NCI-H748 (cell line): ENCODE data around the gene PLVAP.
A peak's percentile ranks its signal among the peaks of the same experiment; 100 is the strongest.

Source experiments
- DNase-seq: peaks from one replicate; lab custom pipeline; 2025; ENCODE audit not compliant: unreplicated experiment; lab: John Stamatoyannopoulos, UW

The PLVAP gene

GRCh38 chr19:17334414-17335409 is 42.4 kb downstream of the PLVAP start, which contains the start of gene ANO8:
Gene ANO8, minus strand, starts transcription at chr19:17334855. Its CDS starts 185 bp downstream, at chr19:17334670.
- DNase-seq: peak; percentile 95

DNA sequence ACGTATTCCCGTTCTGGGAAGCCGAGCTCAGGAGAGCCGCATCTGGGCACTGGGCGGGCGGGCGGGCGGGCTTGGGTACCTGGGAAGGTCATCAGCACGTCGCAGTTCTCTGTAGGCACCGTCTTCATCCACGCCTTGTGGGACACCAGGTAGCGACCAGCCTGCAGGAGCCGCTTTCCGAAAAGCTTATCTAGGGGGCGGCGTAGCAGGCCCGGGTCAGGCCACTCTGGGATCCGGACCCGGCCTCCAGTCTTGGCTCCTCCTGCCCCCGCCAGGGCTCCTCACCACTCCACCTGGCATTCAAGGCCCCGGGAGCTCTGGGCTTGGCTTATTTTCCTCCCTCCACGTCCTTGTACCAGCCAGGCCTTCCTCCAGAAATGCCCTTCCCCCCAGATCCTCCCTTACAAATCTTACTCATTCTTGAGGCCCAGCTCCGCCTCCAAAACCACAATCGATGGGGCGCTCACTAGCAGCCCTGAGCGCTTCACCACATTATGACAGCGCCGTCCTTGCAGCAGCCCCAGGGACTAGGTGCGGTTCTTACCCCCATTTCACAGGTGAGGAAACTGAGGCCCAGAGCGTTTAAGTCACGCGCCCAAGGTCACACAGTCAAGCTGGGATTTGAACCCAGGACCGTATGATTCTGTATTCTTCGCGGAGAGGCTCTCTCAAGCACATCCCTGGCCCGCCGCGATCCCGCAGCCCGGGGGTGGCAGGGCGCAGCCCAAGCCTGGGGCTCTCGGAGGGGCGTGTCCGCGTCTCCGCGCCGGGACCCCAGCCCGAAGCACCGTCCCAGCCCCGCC is 43.3 kb downstream of the PLVAP start:
- no peak for DNase-seq

DNA sequence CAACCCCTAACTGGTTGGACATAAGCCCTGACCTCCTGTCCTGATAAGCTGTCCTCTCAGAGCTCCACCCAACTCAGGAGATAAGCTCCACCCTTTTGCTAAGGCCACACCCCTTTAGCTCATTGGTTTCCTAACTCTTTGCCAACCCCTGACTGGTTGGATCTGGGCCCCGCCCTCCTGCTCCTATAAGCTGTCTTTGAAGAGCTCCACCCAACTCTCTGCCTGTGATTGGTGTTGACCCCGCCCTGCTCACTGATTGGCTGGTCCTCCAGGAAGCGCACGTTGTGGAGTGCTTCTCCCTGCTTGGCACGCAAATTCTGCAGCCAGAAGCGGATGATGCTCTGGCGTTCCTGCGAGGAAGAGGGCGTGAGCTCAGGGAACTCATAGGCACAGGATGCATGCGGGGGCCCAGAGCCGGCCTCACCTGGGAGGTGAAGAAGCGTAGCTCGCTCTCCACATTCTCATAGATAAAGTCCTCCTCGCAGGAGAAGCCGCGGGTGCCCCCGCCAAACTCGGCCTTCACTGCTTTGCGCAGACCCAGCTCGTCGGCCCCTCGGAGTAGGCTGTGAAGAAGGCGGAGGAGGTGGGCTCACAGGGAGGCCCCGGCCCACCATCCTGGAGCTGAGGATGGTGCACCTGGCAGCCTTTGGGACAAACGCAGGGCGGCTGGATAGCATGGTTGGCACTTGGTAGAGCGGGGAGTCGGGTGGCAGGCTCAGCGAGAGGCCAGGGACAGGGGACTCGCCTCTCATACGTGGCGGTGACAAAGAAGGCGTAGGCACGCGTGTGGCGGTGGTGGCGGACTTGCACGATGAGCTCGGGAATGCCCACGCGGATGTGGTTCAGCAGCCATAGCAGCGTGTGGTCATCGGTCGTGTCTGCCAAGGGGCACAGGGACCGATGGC is 44.2 kb downstream of the PLVAP start:
- DNase-seq: peak; percentile 70

GRCh38 chr19:17332360-17332676 is 44.8 kb downstream of the PLVAP start:
- DNase-seq: no peak

DNA sequence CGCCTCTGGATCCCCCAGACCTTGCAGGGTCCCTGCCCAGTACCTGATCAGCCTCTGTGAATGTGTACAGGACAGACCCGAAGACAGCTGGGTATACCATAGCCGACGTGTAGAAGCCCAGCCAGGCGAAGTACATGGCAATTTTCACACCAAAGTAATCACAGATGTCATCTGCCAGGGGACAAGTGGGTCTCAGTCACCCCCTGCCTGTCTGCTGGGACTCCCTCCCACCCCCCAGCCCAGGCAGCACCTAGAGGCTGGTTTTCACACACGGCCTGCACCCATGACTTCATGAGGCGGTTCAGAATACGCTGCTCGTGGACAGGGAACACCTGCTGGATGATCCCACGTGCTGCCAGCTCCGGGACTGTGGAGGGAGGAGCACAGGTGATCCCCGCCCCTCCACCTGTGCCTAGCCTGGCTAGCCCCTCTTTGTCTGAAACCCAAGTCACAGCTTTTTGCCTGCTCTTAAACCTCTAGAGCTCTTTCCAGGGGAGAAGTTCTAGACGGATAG is 46.0 kb downstream of the PLVAP start:
- DNase-seq: peak; percentile 18

GRCh38 chr19:17330262-17331044 is 46.7 kb downstream of the PLVAP start:
- no peak for DNase-seq

GRCh38 chr19:17329366-17330261 is 47.5 kb downstream of the PLVAP start:
- no peak for DNase-seq

DNA sequence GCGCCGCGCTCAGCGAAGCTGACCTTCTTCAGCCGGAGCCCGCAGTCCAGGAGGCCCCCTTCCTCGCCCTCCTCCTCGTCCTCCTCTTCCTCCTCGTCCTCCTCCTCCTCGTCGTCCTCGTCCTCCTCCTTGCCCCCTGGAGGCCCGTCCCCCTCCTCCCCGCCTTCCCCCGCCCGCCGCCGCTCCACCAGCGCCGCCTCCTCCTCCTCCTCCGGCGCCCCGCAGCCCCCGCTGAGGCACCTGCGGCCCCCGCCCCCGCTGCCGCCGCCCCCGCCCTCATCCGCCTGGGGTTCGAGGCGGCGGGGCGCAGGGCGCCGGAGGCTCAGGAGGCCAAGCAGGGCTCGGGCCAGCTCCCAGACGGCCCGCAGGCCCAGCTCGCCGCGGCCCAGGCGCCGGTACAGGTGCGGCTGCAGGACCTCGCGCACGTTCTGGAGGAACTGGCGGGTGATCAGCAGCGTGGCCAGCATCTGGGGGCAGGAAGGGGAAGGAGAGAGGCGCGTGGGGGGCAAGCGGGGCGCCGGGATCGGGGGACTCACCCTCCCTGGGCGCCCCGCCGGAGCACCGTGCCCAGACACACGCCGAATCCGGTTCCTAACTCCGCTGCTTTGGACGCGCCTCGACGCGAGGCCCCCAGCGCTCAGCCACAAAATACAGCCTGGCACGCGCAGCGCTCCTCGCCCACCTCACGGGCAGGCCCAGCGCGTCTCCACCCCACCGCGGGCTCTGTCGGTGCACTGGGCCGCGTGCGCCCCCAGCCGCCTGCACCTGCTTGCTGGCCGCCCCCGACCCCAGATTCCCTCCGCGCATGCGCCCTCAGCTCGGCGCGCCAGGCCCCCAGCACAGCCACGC is 48.4 kb downstream of the PLVAP start:
- no peak for DNase-seq

DNA sequence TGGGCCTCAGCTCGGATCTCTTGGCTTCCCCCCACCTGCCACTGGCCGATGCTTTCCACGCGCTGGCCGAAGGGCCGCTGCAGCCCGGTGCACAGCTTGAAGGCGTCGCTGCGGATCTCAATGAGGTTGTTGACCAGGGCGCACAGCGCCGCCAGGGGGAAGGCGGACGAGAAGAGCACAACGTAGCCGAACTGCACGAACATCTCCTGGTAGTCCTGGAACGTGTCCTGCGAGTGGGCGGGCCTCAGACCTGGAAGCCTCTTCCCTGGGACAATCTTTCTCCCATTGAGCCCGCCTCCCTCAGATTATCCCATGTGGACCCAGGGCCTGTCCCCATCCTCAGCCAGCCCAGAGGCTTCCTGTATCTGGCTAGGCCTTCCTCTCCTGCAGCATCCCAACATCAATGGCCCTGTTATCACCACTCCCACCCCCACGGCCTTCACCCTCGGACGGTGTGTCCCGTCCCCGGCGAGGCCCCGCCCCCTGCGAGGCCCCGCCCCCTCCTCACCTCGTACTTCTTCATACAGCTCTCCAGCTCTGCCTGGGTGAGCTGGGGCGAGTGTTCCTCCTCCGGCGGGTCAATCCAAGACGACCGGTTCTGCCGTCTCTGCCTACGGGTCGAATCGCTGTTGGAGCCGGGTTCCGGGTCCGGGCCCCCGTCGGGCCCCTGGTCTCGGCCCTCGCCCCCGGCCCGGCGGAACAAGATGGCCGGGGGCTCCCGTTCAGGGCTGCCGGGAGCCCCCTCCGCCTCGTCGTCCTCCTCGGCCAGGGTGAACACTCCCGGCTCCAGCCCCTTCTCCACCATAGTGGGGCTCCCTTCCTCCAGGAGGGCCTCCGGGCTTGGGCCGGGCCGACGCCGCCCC is 49.3 kb downstream of the PLVAP start:
- peak; percentile 1 for DNase-seq

- no peak for DNase-seq
Observed at GRCh38 chr19:17327068-17327653, 50.0 kb downstream of the PLVAP start.

- no peak for DNase-seq
Observed at GRCh38 chr19:17326595-17326966, 50.6 kb downstream of the PLVAP start.

DNA sequence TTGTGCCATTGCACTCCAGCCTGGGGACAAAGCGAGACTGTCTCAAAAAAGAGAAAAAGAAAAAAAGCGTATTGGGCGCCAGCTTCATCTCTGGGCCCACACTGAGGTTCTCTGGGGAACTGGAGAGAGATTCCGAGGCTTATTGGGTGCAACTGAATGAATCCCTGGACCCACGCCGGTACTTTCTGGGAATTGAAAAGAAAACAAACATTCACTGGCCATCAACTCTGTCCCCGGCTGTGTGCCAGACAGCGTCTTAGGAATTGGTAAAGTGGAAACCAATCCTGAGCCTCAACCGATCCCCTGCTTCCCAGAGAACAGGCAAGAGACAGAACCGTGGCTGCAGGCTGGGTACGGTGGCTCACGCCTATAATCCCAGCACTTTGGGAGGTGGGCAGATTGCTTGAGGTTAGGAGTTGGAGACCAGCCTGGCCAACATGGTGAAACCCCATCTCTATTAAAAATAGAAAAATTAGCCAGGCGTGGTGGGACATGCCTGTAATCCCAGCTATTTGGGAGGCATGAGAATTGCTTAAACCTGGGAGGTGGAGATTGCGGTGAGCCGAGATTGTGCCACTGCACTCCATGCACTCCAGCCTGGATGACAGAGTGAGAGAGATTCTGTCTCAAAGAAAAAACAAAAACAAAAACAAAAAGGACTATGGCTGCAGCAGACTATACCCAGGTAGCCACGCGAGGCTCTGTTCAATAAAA is 51.1 kb downstream of the PLVAP start:
- no peak for DNase-seq

- DNase-seq: no peak
Observed at GRCh38 chr19:17325133-17325532, 52.0 kb downstream of the PLVAP start.

DNA sequence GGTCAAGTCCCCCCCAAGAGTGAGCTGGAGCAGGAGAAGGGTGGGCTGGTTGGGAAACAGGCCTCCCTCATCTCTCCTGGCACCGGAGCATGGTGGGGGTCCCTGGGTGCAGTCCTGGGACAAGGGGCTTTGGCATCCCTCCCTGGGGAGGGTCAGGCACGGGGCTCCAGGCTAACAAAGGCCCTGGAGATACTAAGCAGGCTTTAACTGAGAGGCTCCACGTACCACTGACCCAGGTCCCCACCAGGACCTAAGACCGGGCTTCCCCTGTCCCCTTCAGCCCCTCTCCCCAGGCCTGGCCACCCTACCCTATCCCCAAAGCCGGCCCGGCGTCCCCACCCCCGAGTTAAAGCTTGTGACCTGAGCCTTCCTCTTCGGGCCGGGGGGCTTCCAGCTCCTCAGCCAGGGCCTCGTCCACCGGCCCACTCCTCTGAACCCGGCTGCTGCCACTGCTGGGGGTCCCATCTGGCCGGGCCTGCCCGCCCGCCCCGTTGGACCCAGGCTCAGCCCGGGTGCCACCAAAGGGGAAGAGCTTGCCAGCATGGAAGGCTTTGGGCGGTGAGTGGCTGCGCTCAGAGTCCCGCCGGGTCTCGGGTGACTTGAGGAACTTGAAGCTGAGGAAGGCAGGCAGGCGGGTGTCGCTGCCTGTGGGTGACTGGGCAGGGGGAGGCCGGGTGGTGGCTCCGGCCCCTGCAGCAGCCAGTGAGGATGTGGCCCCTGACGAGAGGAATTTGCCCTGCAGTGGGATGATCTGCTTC is 52.6 kb downstream of the PLVAP start:
- no peak for DNase-seq

GRCh38 chr19:17323964-17324332 is 53.2 kb downstream of the PLVAP start:
- no peak for DNase-seq
